Motor neuron (in vitro differentiated cells): ENCODE results near the gene PHLPP1. TPM values are rescaled to one million over a fixed set of nuclear protein-coding genes. Genes with fewer than 3 reads are reported as not detected.

ENCODE experiments used
- ATAC-seq, 8 experiments: fragments of 200-7000 bp; cut with Tn5 transposase; replicated peaks in 6 of 8; 2 replicates each; pipeline ENCODE4 v1.8.0; 2021; ENCODE audit warnings: mild to moderate bottlenecking in 8 of 8, moderate library complexity in 8 of 8
- H3K27ac ChIP-seq, 2 donors: fragments of 250-450 bp; sonication (Bioruptor Pico); 2 replicates each; pipeline ENCODE4 v1.9.0; 2021; ENCODE audit warnings: antibody characterized with exemption in 2 of 2, mild to moderate bottlenecking in 2 of 2, moderate library complexity in 1 of 2
- H3K4me1 ChIP-seq, 2 donors: fragments of 250-450 bp; sonication (Bioruptor Pico); replicated peaks in 1 of 2; 2 replicates each; pipeline ENCODE4 v1.6.1; 2021; ENCODE audit warnings: antibody characterized with exemption in 2 of 2, mild to moderate bottlenecking in 2 of 2, moderate library complexity in 1 of 2
- H3K4me3 ChIP-seq, 5 donors: fragments of 250-450 bp; sonication (Bioruptor Pico); 2 replicates each; pipeline ENCODE4 v1.9.0; 2021; ENCODE audit warnings: antibody characterized with exemption in 5 of 5, mild to moderate bottlenecking in 5 of 5, moderate library complexity in 4 of 5
- WGBS, 10 experiments: fragments of 450-650 bp; shearing (Covaris generic); methylation state at CpG; one replicate each; pipeline ENCODE4 v1.0.0; 2022; 5-methylcytosine and 5-hydroxymethylcytosine counted together
- in situ Hi-C, 9 experiments: fragments of 400-800 bp; cut with MboI; loops; one replicate each; pipeline ENCODE4 v1.15.0; 2021; ENCODE audit warnings: low sequenced_read_pairs in 9 of 9, low pct_unique_long_range_greater_than_20kb in 2 of 9; ENCODE audit not compliant: unreplicated experiment in 9 of 9
- total RNA-seq, 8 experiments: library from RNA; unstranded; fragments of 300-600 nt; gene quantifications; 2 replicates each; pipeline versions ENCODE4 v1.2.3 to v1.2.4, GENCODE V29; 2022

The PHLPP1 gene
- total RNA-seq, 8 experiments from 2014 or later: 3.3 to 14.4 (median 12.1) TPM

- WGBS, 10 experiments: 72 to 100% (median 95%) methylated on average over 1 to 3 of the region's 3 CpGs
- Histone ChIP-seq H3K27ac (no peak overlapping the region), H3K4me1 (peaks cover 3 to 9% of the 10 kb centered on the region in 2 donors), H3K4me3 (no peak overlapping the region)
- in situ Hi-C loops: no loop called here
- ATAC-seq: no peak
These were observed 199.6 kb downstream of the PHLPP1 start for GRCh38 chr18:62914871-62915392.

- no peak overlapping the region for H3K27ac ChIP-seq
- ATAC-seq: no peak
These were observed 203.0 kb downstream of the PHLPP1 start for GRCh38 chr18:62918361-62918760.

GRCh38 chr18:62919109-62919838, 203.9 kb downstream of the PHLPP1 start:
- no peak overlapping the region for H3K4me3 ChIP-seq
- WGBS, 10 experiments: 0 to 100% (median 59%) methylated on average over 1 to 2 of the region's 2 CpGs
- peaks cover 3 to 9% of the 10 kb centered on the region in 2 donors for H3K4me1 ChIP-seq
- ATAC-seq: peak in 6 of 8 experiments; percentile 27 to 62 (median 31)
- in situ Hi-C loops: no loop called here
- H3K27ac ChIP-seq: no peak overlapping the region

More at GRCh38 chr18:62918361-62918760, 203.0 kb downstream of the PHLPP1 start:
- peaks cover 3 to 9% of the 10 kb centered on the region in 2 donors for H3K4me1 ChIP-seq
- H3K4me3 ChIP-seq: no peak overlapping the region
- in situ Hi-C loops: no loop called here

GRCh38 chr18:62925031-62925688, 209.8 kb downstream of the PHLPP1 start:
- Histone ChIP-seq H3K4me1 (no peaks in the 10 kb centered on the region), H3K27ac (no peak overlapping the region), H3K4me3 (no peak overlapping the region)
- no peak for ATAC-seq
- in situ Hi-C loops: no loop called here
- WGBS, 10 experiments: 67 to 100% (median 85%) methylated on average over 1 to 5 of the region's 5 CpGs

GRCh38 chr18:62928326-62928725, 213.0 kb downstream of the PHLPP1 start:
- H3K4me1 ChIP-seq: no peaks in the 10 kb centered on the region
- 11 to 100% (median 90%) methylated on average over 1 of the region's 1 CpG; no CpG with 5 or more reads in 1 of the 10 experiments for WGBS, 10 experiments
- H3K27ac ChIP-seq: no peak overlapping the region
- no peak overlapping the region for H3K4me3 ChIP-seq
- peak in 2 of 8 experiments; percentile 41 to 43 for ATAC-seq
- in situ Hi-C loops: no loop called here

- WGBS, 10 experiments: 85 to 100% (median 96%) methylated on average over 1 to 2 of the region's 2 CpGs
These were observed 218.0 kb downstream of the PHLPP1 start for GRCh38 chr18:62933261-62933887.

GRCh38 chr18:62935994-62936393, 220.7 kb downstream of the PHLPP1 start:
- no peak overlapping the region for H3K27ac ChIP-seq
- 60 to 100% (median 93%) methylated on average over 1 to 3 of the region's 3 CpGs; no CpG with 5 or more reads in 1 of the 10 experiments for WGBS, 10 experiments
- in situ Hi-C loops: no loop called here

More at GRCh38 chr18:62933261-62933887, 218.0 kb downstream of the PHLPP1 start:
- in situ Hi-C loops: no loop called here
- H3K27ac ChIP-seq: no peak overlapping the region
- ATAC-seq: no peak
- no peaks in the 10 kb centered on the region for H3K4me1 ChIP-seq
- H3K4me3 ChIP-seq: no peak overlapping the region

GRCh38 chr18:62937065-62937464, 221.7 kb downstream of the PHLPP1 start:
- no peak overlapping the region for H3K27ac ChIP-seq
- no peaks in the 10 kb centered on the region for H3K4me1 ChIP-seq
- in situ Hi-C loops: no loop called here
- 80 to 100% (median 95%) methylated on average over 1 to 2 of the region's 2 CpGs; no CpG with 5 or more reads in 3 of the 10 experiments for WGBS, 10 experiments
- no peak for ATAC-seq
- H3K4me3 ChIP-seq: no peak overlapping the region

More at GRCh38 chr18:62935994-62936393, 220.7 kb downstream of the PHLPP1 start:
- H3K4me3 ChIP-seq: no peak overlapping the region
- no peaks in the 10 kb centered on the region for H3K4me1 ChIP-seq
- ATAC-seq: no peak

GRCh38 chr18:62938006-62938405, 222.7 kb downstream of the PHLPP1 start:
- Histone ChIP-seq H3K27ac (no peak overlapping the region), H3K4me3 (no peak overlapping the region), H3K4me1 (no peaks in the 10 kb centered on the region)
- in situ Hi-C loops: no loop called here
- 0 to 77% (median 31%) methylated on average over 1 of the region's 1 CpG; no CpG with 5 or more reads in 2 of the 10 experiments for WGBS, 10 experiments
- ATAC-seq: no peak

GRCh38 chr18:62938487-62938886, 223.1 kb downstream of the PHLPP1 start:
- H3K4me3 ChIP-seq: no peak overlapping the region
- in situ Hi-C loops: no loop called here
- no peaks in the 10 kb centered on the region for H3K4me1 ChIP-seq
- no peak overlapping the region for H3K27ac ChIP-seq
- no peak for ATAC-seq

- no peaks in the 10 kb centered on the region for H3K4me1 ChIP-seq
- no peak overlapping the region for H3K4me3 ChIP-seq
- in situ Hi-C loops: no loop called here
- 75 to 100% (median 85%) methylated on average over 1 to 6 of the region's 6 CpGs for WGBS, 10 experiments
- ATAC-seq: peak in 3 of 8 experiments; percentile 35 to 70 (median 42)
- H3K27ac ChIP-seq: no peak overlapping the region
These were observed 224.1 kb downstream of the PHLPP1 start for GRCh38 chr18:62939433-62939832.

GRCh38 chr18:62939926-62940325, 224.6 kb downstream of the PHLPP1 start:
- no peaks in the 10 kb centered on the region for H3K4me1 ChIP-seq
- 71 to 100% (median 95%) methylated on average over 1 to 3 of the region's 3 CpGs for WGBS, 10 experiments
- H3K4me3 ChIP-seq: no peak overlapping the region
- in situ Hi-C loops: no loop called here
- ATAC-seq: peak in 3 of 8 experiments; percentile 21 to 50 (median 40)
- no peak overlapping the region for H3K27ac ChIP-seq

GRCh38 chr18:62942578-62942977, 227.2 kb downstream of the PHLPP1 start:
- ATAC-seq: no peak
- H3K4me1 ChIP-seq: no peaks in the 10 kb centered on the region
- 80 to 100% (median 97%) methylated on average over 4 to 8 of the region's 8 CpGs; no CpG with 5 or more reads in 1 of the 10 experiments for WGBS, 10 experiments
- no peak overlapping the region for H3K4me3 ChIP-seq
- H3K27ac ChIP-seq: no peak overlapping the region
- in situ Hi-C loops: no loop called here
